Heart right ventricle (tissue), 16 donors: ENCODE results near the gene SLC15A4. TPM values are rescaled to one million over a fixed set of nuclear protein-coding genes. Genes with fewer than 3 reads are reported as not detected.

Experiments
- ATAC-seq, 8 donors: fragments of 200-7000 bp; cut with Tn5 transposase; one replicate each; pipeline ENCODE4 v1.9.1; 2020; ENCODE audit warnings: mild to moderate bottlenecking in 8 of 8, moderate library complexity in 8 of 8, moderate number of reproducible peaks in 1 of 8
- DNase-seq, 2 donors: peaks; one replicate each; pipeline ENCODE4 v3.0.0-alpha.2; 2020
- H3K27ac ChIP-seq, 10 donors: fragments of 200-600 bp; sonication (generic) in 2 of 10; one replicate each; pipeline versions ENCODE4 v1.5.0 to v1.8.0; 2020 to 2022; ENCODE audit warnings: mild to moderate bottlenecking in 3 of 10
- H3K27me3 ChIP-seq, 7 donors: fragments of 200-600 bp; one replicate each; pipeline ENCODE4 v1.8.0; 2021 to 2022; ENCODE audit warnings: mild to moderate bottlenecking in 2 of 7
- H3K36me3 ChIP-seq, 9 donors: fragments of 200-600 bp; sonication (generic) in 1 of 9; one replicate each; pipeline versions ENCODE4 v1.5.0 to v1.8.0; 2020 to 2022; ENCODE audit warnings: mild to moderate bottlenecking in 2 of 9
- H3K4me1 ChIP-seq, 9 donors: fragments of 200-600 bp; sonication (generic) in 1 of 9; one replicate each; pipeline versions ENCODE4 v1.5.0 to v1.8.0; 2020 to 2022; ENCODE audit warnings: mild to moderate bottlenecking in 4 of 9
- H3K4me3 ChIP-seq, 10 donors: fragments of 200-600 bp; sonication (generic) in 2 of 10; one replicate each; pipeline versions ENCODE4 v1.5.0 to v1.8.0; 2020 to 2022; ENCODE audit warnings: mild to moderate bottlenecking in 7 of 10, moderate library complexity in 2 of 10
- H3K9me3 ChIP-seq, 11 donors: fragments of 200-600 bp in 10 of 11; sonication (generic) in 2 of 11; one replicate each; pipeline versions ENCODE4 v1.5.0 to v1.8.0; 2013 to 2022; ENCODE audit warnings: mild to moderate bottlenecking in 2 of 11, control low read depth in 1 of 11, moderate library complexity in 1 of 11
- CTCF ChIP-seq, 9 donors: fragments of 200-600 bp; sonication (generic) in 2 of 9; IDR thresholded peaks; one replicate each; pipeline versions ENCODE4 v1.5.0 to v1.8.0; 2021 to 2022; ENCODE audit warnings: antibody characterized with exemption in 9 of 9, mild to moderate bottlenecking in 5 of 9, moderate library complexity in 1 of 9
- WGBS, 2 donors: extraction: QIAGEN DNeasy Blood & Tissue Kit; methylation state at CpG; one replicate each; pipeline ENCODE4 v1.1.7; 2013; ENCODE audit warnings: inconsistent platforms in 1 of 2; 5-methylcytosine and 5-hydroxymethylcytosine counted together
- intact Hi-C, 10 donors: fragments of 100-400 bp; cut with DNase I; formaldehyde crosslinking; loops; one replicate each; pipeline versions ENCODE4 v1.11.1 to v1.14.2; 2022
- polyA plus RNA-seq, 2 donors: library from polyadenylated mRNA; stranded (reverse); fragments of 200-250 nt; gene quantifications; one replicate each; pipeline ENCODE4 v1.2.3, GENCODE V29; 2013
- total RNA-seq, 10 donors: library from RNA; stranded (reverse); fragmentation: NEBNext Ultra II Directional in 3 of 10; extraction: Animal tissue kit (Norgen Biotek cat#: 25700) in 3 of 10; gene quantifications; one replicate each; pipeline versions ENCODE4 v1.2.1 to v1.2.4, GENCODE V29; 2021 to 2023
- donor health status: Arrhythmogenic right ventricular cardiomyopathy.
- donor health status: ischemic (EF 13 %, LVEDD 7.1; RV severe dilation, severe dysfunction).
- donor health status: healthy with polysubstance abuse.
- donor health status: DM: no; HTN: yes; CAD: no.
- donor health status: DM: no; HTN: no; CAD: no.
- donor health status: ischemic (EF 25% LVEDD 6.9; RV normal size, moderate dysfunction).
- donor health status: ischemic (EF 25% LVEDD 5.7; RV mildly dilated, moderate dysfunction).
- donor health status: healthy.
- donor health status: DM: yes; HTN: yes; CAD: no.
- donor health status: Ischemic cardiomyopathy.
- donor health status: ischemic (EF 35%, LVEDD 5.7; RV mildly dilated, moderate dysfunction).
- donor health status: nonischemic (EF 11% LVEDD 7.7; RV severe dilation, severe dysfunction).
- donor health status: DM: yes; HTN: yes; CAD: no.
- donor health status: PGD.
- donor health status: ischemic (EF 29% LVEDD 5.4; RV normal size, mild dysfunction).
- donor health status: nonischemic (EF 23%, LVEDD 6.1; RV moderate dilation, normal function).

The SLC15A4 gene
- total and polyA plus RNA-seq, 12 donors, result 14.3 to 23.7 (median 15.5) TPM

GRCh38 chr12:128818065-128819022 lies 5.4 kb downstream of the SLC15A4 start:
- intact Hi-C loops, result no loop called here
- Histone ChIP-seq H3K36me3 (peaks cover 0 to 24% (median 0%) of the 10 kb centered on the region in 9 donors), H3K27ac (peak overlapping the region; percentile 40 to 90 (median 86)), H3K27me3 (no peaks in the 10 kb centered on the region), H3K9me3 (no peaks in the 10 kb centered on the region), H3K4me1 (peaks cover 12 to 95% (median 82%) of the 10 kb centered on the region in 9 donors), H3K4me3 (no peak overlapping the region)
- 40 to 45% methylated on average over 13 of the region's 13 CpGs for WGBS, 2 donors
- peak in 5 of 8 donors; percentile 40 to 62 (median 49) for ATAC-seq
- TF ChIP-seq CTCF (IDR thresholded peaks at IDR 0.05), result no peak
- no peak for DNase-seq

- peaks cover 0 to 30% (median 0%) of the 10 kb centered on the region in 9 donors for H3K36me3 ChIP-seq
- no peaks in the 10 kb centered on the region for H3K27me3 ChIP-seq
- peak overlapping the region; percentile 40 to 90 (median 86) for H3K27ac ChIP-seq
- peaks cover 12 to 96% (median 73%) of the 10 kb centered on the region in 9 donors for H3K4me1 ChIP-seq
- ATAC-seq (peak; percentile 81 to 94 (median 90)), DNase-seq (peak; percentile 57 to 71)
- no peak for TF ChIP-seq CTCF (IDR thresholded peaks at IDR 0.05)
- intact Hi-C loops, result no loop called here
- no peak overlapping the region for H3K4me3 ChIP-seq
- H3K9me3 ChIP-seq, result no peaks in the 10 kb centered on the region
- WGBS, 2 donors, result 40 to 54% methylated on average over 8 of the region's 8 CpGs
These were observed 6.4 kb downstream of the SLC15A4 start for GRCh38 chr12:128817111-128818015.

- no peak overlapping the region for H3K4me3 ChIP-seq
- ATAC-seq (no peak), DNase-seq (no peak)
- peaks cover 0 to 37% (median 0%) of the 10 kb centered on the region in 9 donors for H3K36me3 ChIP-seq
- H3K9me3 ChIP-seq, result no peaks in the 10 kb centered on the region
- no peaks in the 10 kb centered on the region for H3K27me3 ChIP-seq
- intact Hi-C loops, result no loop called here
- H3K27ac ChIP-seq, result peak overlapping the region in 9 of 10 donors; percentile 62 to 90 (median 87)
- no peak for TF ChIP-seq CTCF (IDR thresholded peaks at IDR 0.05)
- peaks cover 12 to 96% (median 69%) of the 10 kb centered on the region in 9 donors for H3K4me1 ChIP-seq
- WGBS, 2 donors, result 94 to 98% methylated on average over 4 of the region's 4 CpGs
These were observed 7.2 kb downstream of the SLC15A4 start for GRCh38 chr12:128816643-128816920.
